Measurements from ENCODE around the gene PADI3.

PADI3 gene

GRCh38 chr1:17234405-17234804 is 14.5 kb upstream of the PADI3 start:
- Histone ChIP-seq H3K9me3 (ENCODE audit: low read length) (no peaks in the 10 kb centered on the region), H3F3A (ENCODE audit: insufficient read depth, low read length) (no peaks in the 10 kb centered on the region), H3K36me3 (ENCODE audit: insufficient read depth, low read length) (no peaks in the 10 kb centered on the region), H4K20me1 (ENCODE audit: insufficient read depth, low read length) (no peaks in the 10 kb centered on the region), H3K4me3 (ENCODE audit: low read depth, low read length, poor library complexity, severe bottlenecking) (no peak overlapping the region), H3K27me3 (ENCODE audit: insufficient read depth, low read length) (0 out of 2 replicates have a peak, but pooled peaks cover 3% of the 10 kb centered on the region), H3K79me2 (ENCODE audit: insufficient read depth, low read length) (no peaks in the 10 kb centered on the region), H3K9ac (ENCODE audit: low read length) (no peak overlapping the region), H3K27ac (ENCODE audit: low read depth, low read length, poor library complexity, severe bottlenecking) (no peak overlapping the region), H2AFZ (ENCODE audit: low read length) (no peak overlapping the region), H3K4me2 (ENCODE audit: low read length) (no peak overlapping the region), H3K4me1 (ENCODE audit: insufficient read depth, low read length, severe bottlenecking) (no peaks in the 10 kb centered on the region), H3K9me2 (ENCODE audit: low read depth, low read length) (no peaks in the 10 kb centered on the region)
- TF ChIP-seq EZH2 (IDR thresholded peaks at IDR 0.05; ENCODE audit: borderline replicate concordance, low read length) (no peak), CTCF (IDR thresholded peaks at IDR 0.05; ENCODE audit: low read length) (no peak)

GRCh38 chr1:17235135-17235885 is 13.6 kb upstream of the PADI3 start:
- H3K9ac ChIP-seq (ENCODE audit: low read length) = no peak overlapping the region
- H3K4me1 ChIP-seq (ENCODE audit: insufficient read depth, low read length, severe bottlenecking) = no peaks in the 10 kb centered on the region
- H3K79me2 ChIP-seq (ENCODE audit: insufficient read depth, low read length) = no peaks in the 10 kb centered on the region
- H3K9me3 ChIP-seq (ENCODE audit: low read length) = no peaks in the 10 kb centered on the region
- no peak overlapping the region for H3K27ac ChIP-seq (ENCODE audit: low read depth, low read length, poor library complexity, severe bottlenecking)
- no peaks in the 10 kb centered on the region for H3K9me2 ChIP-seq (ENCODE audit: low read depth, low read length)
- no peak overlapping the region for H2AFZ ChIP-seq (ENCODE audit: low read length)
- TF ChIP-seq EZH2 (IDR thresholded peaks at IDR 0.05; ENCODE audit: borderline replicate concordance, low read length) (no peak), CTCF (IDR thresholded peaks at IDR 0.05; ENCODE audit: low read length) (no peak)
- H3K4me2 ChIP-seq (ENCODE audit: low read length) = no peak overlapping the region
- no peak overlapping the region for H3K4me3 ChIP-seq (ENCODE audit: low read depth, low read length, poor library complexity, severe bottlenecking)
- no peaks in the 10 kb centered on the region for H3F3A ChIP-seq (ENCODE audit: insufficient read depth, low read length)
- 0 out of 2 replicates have a peak, but pooled peaks cover 3% of the 10 kb centered on the region for H3K27me3 ChIP-seq (ENCODE audit: insufficient read depth, low read length)
- H4K20me1 ChIP-seq (ENCODE audit: insufficient read depth, low read length) = no peaks in the 10 kb centered on the region
- no peaks in the 10 kb centered on the region for H3K36me3 ChIP-seq (ENCODE audit: insufficient read depth, low read length)

- H3K27ac ChIP-seq (ENCODE audit: low read depth, low read length, poor library complexity, severe bottlenecking) = no peak overlapping the region
- H4K20me1 ChIP-seq (ENCODE audit: insufficient read depth, low read length) = no peaks in the 10 kb centered on the region
- H3K79me2 ChIP-seq (ENCODE audit: insufficient read depth, low read length) = no peaks in the 10 kb centered on the region
- no peak overlapping the region for H3K4me3 ChIP-seq (ENCODE audit: low read depth, low read length, poor library complexity, severe bottlenecking)
- no peaks in the 10 kb centered on the region for H3K4me1 ChIP-seq (ENCODE audit: insufficient read depth, low read length, severe bottlenecking)
- H3K9ac ChIP-seq (ENCODE audit: low read length) = no peak overlapping the region
- no peaks in the 10 kb centered on the region for H3K36me3 ChIP-seq (ENCODE audit: insufficient read depth, low read length)
- no peaks in the 10 kb centered on the region for H3F3A ChIP-seq (ENCODE audit: insufficient read depth, low read length)
- H3K27me3 ChIP-seq (ENCODE audit: insufficient read depth, low read length) = 0 out of 2 replicates have a peak, but pooled peaks cover 3% of the 10 kb centered on the region
- TF ChIP-seq EZH2 (IDR thresholded peaks at IDR 0.05; ENCODE audit: borderline replicate concordance, low read length) = no peak
- TF ChIP-seq CTCF (IDR thresholded peaks at IDR 0.05; ENCODE audit: low read length) = peak; percentile 81
- H2AFZ ChIP-seq (ENCODE audit: low read length) = no peak overlapping the region
- H3K9me3 ChIP-seq (ENCODE audit: low read length) = no peaks in the 10 kb centered on the region
- no peaks in the 10 kb centered on the region for H3K9me2 ChIP-seq (ENCODE audit: low read depth, low read length)
- H3K4me2 ChIP-seq (ENCODE audit: low read length) = no peak overlapping the region
Observed at GRCh38 chr1:17236779-17237560, 11.9 kb upstream of the PADI3 start.

Measured in OCI-LY1 (cell line).